HG02642 (cell line): ENCODE results near the gene RBL1.

Experiments used
- ATAC-seq: cut with Tn5 transposase; IDR thresholded peaks from one replicate; pipeline ENCODE4 v1.9.1; 2021; ENCODE audit warnings: mild to moderate bottlenecking; ENCODE audit not compliant: unreplicated experiment, poor library complexity

Gene RBL1

DNA sequence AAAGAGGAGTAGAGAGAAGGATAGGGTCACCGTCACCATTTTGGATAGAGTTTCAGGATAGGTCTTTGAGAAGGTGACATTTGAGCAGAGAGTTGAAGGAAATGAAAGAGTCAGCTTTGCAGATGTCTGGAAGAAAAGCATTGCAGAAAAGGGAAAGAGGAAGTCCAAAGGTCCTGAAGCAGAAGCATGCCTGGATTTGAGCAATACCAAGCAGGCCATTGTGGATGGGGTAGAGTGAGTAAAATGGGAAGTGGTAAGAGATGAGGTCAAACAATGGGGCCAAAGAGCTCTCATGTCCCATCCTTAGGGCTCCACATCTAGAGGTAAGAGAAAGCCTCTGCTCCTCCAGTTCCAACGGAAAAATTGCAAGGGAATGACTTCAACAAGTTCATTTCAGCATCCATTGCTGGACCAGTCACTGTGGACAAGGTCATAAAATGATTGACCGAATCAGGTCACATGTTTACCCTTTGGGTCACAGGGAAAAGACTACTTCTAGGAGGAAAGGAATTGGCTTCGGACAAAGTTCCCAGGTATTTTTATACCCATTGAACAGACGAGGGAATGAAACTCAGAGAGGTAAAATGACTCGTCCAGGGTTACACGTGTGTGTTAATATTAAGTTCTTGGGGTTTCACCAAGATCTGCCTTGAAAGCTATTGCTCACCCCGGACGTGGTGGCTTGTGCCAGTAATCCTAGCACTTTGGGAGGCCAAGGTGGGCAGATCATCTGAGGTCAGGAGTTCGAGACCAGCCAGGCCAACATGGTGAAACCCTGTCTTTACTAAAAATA lies 137.7 kb downstream of the RBL1 start:
- ATAC-seq = no peak

DNA sequence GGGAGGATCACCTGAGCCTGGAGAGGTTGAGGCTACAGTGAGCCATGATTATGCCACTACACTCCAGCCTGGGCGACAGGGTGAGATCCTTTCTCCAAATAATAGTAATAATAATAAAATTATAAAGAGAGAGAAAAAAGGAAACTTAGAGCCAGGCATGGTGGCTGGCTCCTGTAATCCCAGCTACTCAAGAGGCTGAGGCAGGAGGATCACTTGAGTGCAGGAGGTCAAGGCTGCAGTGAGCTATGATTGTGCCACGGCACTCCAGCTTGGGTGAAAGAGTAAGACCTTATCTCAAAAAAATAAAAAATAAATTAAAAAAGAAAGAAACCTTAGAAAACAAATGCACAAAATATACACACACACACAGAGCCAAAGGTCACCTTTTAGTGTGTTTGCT lies 139.1 kb downstream of the RBL1 start:
- no peak for ATAC-seq

GRCh38 chr20:36956016-36956415 lies 139.8 kb downstream of the RBL1 start:
- ATAC-seq = no peak

DNA sequence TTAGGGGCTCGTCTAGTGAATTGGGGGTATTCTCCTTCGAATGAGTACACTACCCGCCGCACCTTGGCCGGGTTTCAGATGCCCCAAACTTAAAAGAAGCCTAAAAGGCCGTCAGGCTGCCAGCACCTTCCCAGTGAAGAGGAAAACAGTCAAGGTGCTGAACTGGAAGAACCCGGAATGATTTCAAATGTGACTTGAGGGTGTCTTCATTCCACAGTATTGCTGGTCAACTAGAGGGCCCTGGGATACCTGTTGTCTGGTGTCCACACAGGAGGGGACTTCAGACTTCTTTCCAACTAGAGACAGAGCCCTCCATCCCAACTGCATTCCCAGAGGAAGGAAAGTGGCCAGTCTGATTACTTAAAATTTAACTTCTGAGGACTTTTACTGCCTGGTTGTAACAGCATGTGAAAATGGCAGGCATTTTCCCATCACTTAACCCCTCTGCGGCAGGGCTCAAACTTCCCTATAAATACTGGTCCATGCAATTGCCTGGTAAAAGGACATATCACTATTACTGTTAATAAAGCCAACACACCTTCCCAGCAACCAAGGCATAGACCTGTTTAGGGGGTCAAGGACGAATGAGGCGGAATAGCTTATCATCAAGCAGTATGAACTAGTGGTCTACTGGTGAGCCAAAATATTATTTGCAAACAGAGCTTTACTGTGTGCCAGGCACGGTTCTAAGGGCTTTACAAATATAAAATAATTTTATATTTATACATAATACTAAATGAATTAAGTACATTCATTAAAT lies 143.6 kb downstream of the RBL1 start:
- no peak for ATAC-seq

DNA sequence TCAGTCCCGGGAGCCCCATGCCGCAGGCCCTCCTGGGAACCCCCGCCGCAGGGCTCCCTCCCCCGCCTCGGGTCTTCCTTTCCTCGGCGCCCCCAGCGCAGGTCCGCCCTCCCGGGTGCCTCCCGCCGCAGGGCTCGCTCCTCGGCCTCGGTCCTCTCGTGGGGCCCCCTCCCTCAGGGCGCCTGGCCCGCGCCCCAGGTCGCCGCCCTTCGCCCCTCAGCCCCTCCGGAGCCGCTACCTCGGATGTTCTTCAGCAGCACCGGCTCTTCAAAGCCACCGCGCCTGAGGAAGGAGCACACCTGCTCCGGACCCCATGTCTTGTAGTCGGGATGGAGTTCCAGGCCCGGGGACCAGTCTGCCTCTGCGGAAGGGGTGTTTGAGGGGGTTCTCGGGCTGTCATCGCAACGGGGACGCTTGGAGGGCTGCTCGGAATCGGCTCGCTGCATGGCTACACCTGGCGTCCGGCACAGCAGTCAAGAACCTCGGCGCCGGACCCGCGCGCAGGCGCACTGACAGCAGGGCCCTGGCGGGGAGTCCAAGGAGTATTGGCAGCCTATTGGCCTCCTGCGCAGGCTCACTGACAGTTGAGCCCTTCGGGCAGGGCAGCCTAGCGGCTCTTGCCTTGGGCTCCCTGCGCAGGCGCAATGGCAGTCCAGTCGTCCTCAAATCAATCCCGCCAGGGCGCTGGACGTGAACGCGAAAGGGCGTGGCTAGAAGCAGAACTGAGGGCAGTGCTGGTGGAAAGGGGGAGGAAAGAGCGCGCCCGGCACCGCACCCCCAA lies 144.4 kb downstream of the RBL1 start, which contains the start of gene SAMHD1:
Gene SAMHD1 (minus strand): TSS at position 511 of the 781 bp plus-strand sequence. CDS start 65 bp downstream, at position 446.
- ATAC-seq = peak; percentile 90

DNA sequence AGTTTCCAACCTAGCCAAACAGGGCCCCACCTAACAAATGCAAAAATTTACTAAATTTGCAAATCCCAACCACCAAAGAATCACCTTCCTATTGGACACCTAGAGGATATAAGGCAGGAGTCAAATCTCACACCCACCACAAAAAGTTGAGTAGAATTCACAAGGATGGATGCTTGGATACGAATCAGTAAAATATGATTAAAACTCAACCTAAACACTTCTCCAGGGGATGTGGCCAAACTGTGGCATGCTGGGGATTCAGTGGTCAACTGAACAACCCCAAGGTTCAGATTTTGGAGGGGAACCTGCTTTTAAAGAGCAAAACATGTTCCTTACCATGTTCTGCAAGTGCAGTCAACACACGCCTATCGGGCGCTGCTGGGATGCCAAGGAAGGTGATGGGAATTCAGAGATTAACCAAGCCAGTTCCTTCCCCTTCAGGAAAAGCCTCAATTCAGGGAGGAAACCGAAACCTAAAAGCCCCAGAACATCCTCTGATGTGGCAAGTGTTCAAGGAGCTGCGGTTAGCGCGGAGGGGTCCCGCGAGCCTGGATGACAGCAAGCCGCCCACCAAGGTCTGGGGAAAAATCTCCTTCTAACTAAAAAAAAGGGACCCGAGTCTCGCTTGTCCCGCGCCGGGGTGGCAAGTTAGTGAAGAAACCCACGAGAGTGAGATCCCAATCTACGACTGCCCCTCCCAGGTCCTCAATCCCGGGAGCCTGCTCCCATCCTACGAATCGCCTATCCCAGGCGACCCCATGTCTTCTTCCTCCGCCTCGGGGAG lies 145.2 kb downstream of the RBL1 start:
- ATAC-seq = peak; percentile 9
